Activated T-cell treated with anti-CD3 and anti-CD28 coated beads, Interleukin-2, amount 50 U/mL, for 72 hours (primary cell): ENCODE measurements around the gene AMTN. TPM values are rescaled to one million over a fixed set of nuclear protein-coding genes. Genes with fewer than 3 reads are reported as not detected.
"Not testable (repeated sequence)": the region's sequence is repeated elsewhere in the genome, so short reads cannot be mapped to it uniquely, and the experiment has no call there.

ENCODE experiments used
- ATAC-seq, 2 donors: fragments of 150-1000 bp; cut with Tn5 transposase; replicated peaks in 1 of 2; 2 replicates each; pipeline ENCODE4 v1.10.0; 2021; ENCODE audit warnings: moderate library complexity in 2 of 2, mild to moderate bottlenecking in 1 of 2
- DNase-seq, 2 donors: peaks; one replicate each; pipeline ENCODE4 v3.0.0; 2021 to 2022; ENCODE audit warnings: mixed read lengths in 1 of 2
- H3K27ac Mint-ChIP-seq: one replicate; pipeline ENCODE4 v1.8.0; 2022; ENCODE audit warnings: mild to moderate bottlenecking, moderate library complexity, mixed read lengths
- H3K27me3 Mint-ChIP-seq: one replicate; pipeline ENCODE4 v1.8.0; 2022; ENCODE audit warnings: low read depth, mixed read lengths
- H3K36me3 Mint-ChIP-seq, 2 donors: one replicate each; pipeline ENCODE4 v1.8.0; 2022; ENCODE audit warnings: mixed read lengths in 2 of 2, mild to moderate bottlenecking in 1 of 2; ENCODE audit not compliant: insufficient read depth in 2 of 2
- H3K4me1 Mint-ChIP-seq: one replicate; pipeline ENCODE4 v1.8.0; 2022; ENCODE audit warnings: low read depth, mixed read lengths
- H3K4me3 Mint-ChIP-seq, 2 donors: one replicate each; pipeline ENCODE4 v1.8.0; 2022; ENCODE audit warnings: mild to moderate bottlenecking in 2 of 2, mixed read lengths in 2 of 2, moderate library complexity in 2 of 2
- H3K9me3 Mint-ChIP-seq, 2 donors: one replicate each; pipeline ENCODE4 v1.8.0; 2022; ENCODE audit warnings: mixed read lengths in 2 of 2
- total RNA-seq, 2 donors: library from RNA; stranded (reverse); gene quantifications; one replicate each; pipeline ENCODE4 v1.2.3, GENCODE V29; 2022

AMTN gene
- total RNA-seq, 2 donors from 2014 or later, result not detected

- DNase-seq, result no peak
- H3K9me3 Mint-ChIP-seq, result no peaks in the 10 kb centered on the region
- no peak overlapping the region for H3K4me3 Mint-ChIP-seq
- H3K27ac Mint-ChIP-seq, result no peak overlapping the region
- no peaks in the 10 kb centered on the region for H3K27me3 Mint-ChIP-seq
- no peaks in the 10 kb centered on the region for H3K36me3 Mint-ChIP-seq
- H3K4me1 Mint-ChIP-seq, result no peaks in the 10 kb centered on the region
- no peak for ATAC-seq
Measured at GRCh38 chr4:70530997-70531396, 12.6 kb downstream of the AMTN start.

GRCh38 chr4:70531981-70532380 lies 13.6 kb downstream of the AMTN start:
- no peak for DNase-seq
- no peak overlapping the region for H3K27ac Mint-ChIP-seq
- H3K4me3 Mint-ChIP-seq, result no peak overlapping the region
- no peaks in the 10 kb centered on the region for H3K27me3 Mint-ChIP-seq
- H3K9me3 Mint-ChIP-seq, result peaks cover 0 to 3% of the 10 kb centered on the region in 2 donors
- H3K36me3 Mint-ChIP-seq, result no peaks in the 10 kb centered on the region
- ATAC-seq, result no peak
- no peaks in the 10 kb centered on the region for H3K4me1 Mint-ChIP-seq

GRCh38 chr4:70533211-70533610 lies 14.8 kb downstream of the AMTN start:
- H3K36me3 Mint-ChIP-seq, result no peaks in the 10 kb centered on the region
- no peaks in the 10 kb centered on the region for H3K4me1 Mint-ChIP-seq
- no peak overlapping the region for H3K27ac Mint-ChIP-seq
- no peak overlapping the region for H3K4me3 Mint-ChIP-seq
- no peaks in the 10 kb centered on the region for H3K27me3 Mint-ChIP-seq
- no peak for ATAC-seq
- no peak for DNase-seq
- H3K9me3 Mint-ChIP-seq, result peaks cover 0 to 3% of the 10 kb centered on the region in 2 donors

GRCh38 chr4:70533791-70534190 lies 15.4 kb downstream of the AMTN start:
- Mint-ChIP-seq H3K27me3 (no peaks in the 10 kb centered on the region), H3K4me3 (no peak overlapping the region), H3K9me3 (peaks cover 0 to 3% of the 10 kb centered on the region in 2 donors), H3K4me1 (no peaks in the 10 kb centered on the region), H3K36me3 (no peaks in the 10 kb centered on the region), H3K27ac (no peak overlapping the region)
- ATAC-seq, result no peak
- DNase-seq, result no peak

GRCh38 chr4:70534886-70535285 lies 16.5 kb downstream of the AMTN start:
- not testable (repeated sequence) for H3K27ac Mint-ChIP-seq, H3K9me3 Mint-ChIP-seq, H3K4me1 Mint-ChIP-seq, H3K4me3 Mint-ChIP-seq, DNase-seq, H3K36me3 Mint-ChIP-seq, H3K27me3 Mint-ChIP-seq, ATAC-seq

GRCh38 chr4:70538869-70539268 lies 20.5 kb downstream of the AMTN start:
- ATAC-seq (no peak), DNase-seq (no peak)
- Mint-ChIP-seq H3K4me1 (no peaks in the 10 kb centered on the region), H3K27me3 (peaks cover 7% of the 10 kb centered on the region), H3K36me3 (no peaks in the 10 kb centered on the region), H3K4me3 (no peak overlapping the region), H3K27ac (no peak overlapping the region), H3K9me3 (peaks cover 0 to 3% of the 10 kb centered on the region in 2 donors)

GRCh38 chr4:70544279-70544868 lies 26.0 kb downstream of the AMTN start:
- no peak overlapping the region for H3K4me3 Mint-ChIP-seq

GRCh38 chr4:70556856-70557255 lies 38.5 kb downstream of the AMTN start:
- H3K4me1 Mint-ChIP-seq, result no peaks in the 10 kb centered on the region
- no peaks in the 10 kb centered on the region for H3K27me3 Mint-ChIP-seq
- no peak for DNase-seq
- ATAC-seq, result no peak
- H3K27ac Mint-ChIP-seq, result no peak overlapping the region
- peaks cover 0 to 2% of the 10 kb centered on the region in 2 donors for H3K9me3 Mint-ChIP-seq
- H3K36me3 Mint-ChIP-seq, result no peaks in the 10 kb centered on the region
- no peak overlapping the region for H3K4me3 Mint-ChIP-seq

More at GRCh38 chr4:70544279-70544868, 26.0 kb downstream of the AMTN start:
- H3K9me3 Mint-ChIP-seq, result no peaks in the 10 kb centered on the region
- no peak overlapping the region for H3K27ac Mint-ChIP-seq
- H3K27me3 Mint-ChIP-seq, result peaks cover 7% of the 10 kb centered on the region
- ATAC-seq, result no peak
- H3K36me3 Mint-ChIP-seq, result no peaks in the 10 kb centered on the region
- DNase-seq, result no peak
- H3K4me1 Mint-ChIP-seq, result no peaks in the 10 kb centered on the region

- DNase-seq, result peak; percentile 45 to 46
- Mint-ChIP-seq H3K27me3 (no peaks in the 10 kb centered on the region), H3K27ac (no peak overlapping the region), H3K4me1 (no peaks in the 10 kb centered on the region), H3K9me3 (no peaks in the 10 kb centered on the region), H3K36me3 (no peaks in the 10 kb centered on the region), H3K4me3 (peak overlapping the region in 1 of 2 donors; percentile 43)
- ATAC-seq, result no peak
Measured at GRCh38 chr4:70559211-70559830, 41.0 kb downstream of the AMTN start.

- Mint-ChIP-seq H3K4me3 (no peak overlapping the region), H3K9me3 (no peaks in the 10 kb centered on the region)
- no peak for ATAC-seq
Measured at GRCh38 chr4:70559924-70560323, 41.6 kb downstream of the AMTN start.

GRCh38 chr4:70564033-70564432 lies 45.7 kb downstream of the AMTN start:
- Mint-ChIP-seq H3K27ac (no peak overlapping the region), H3K36me3 (no peaks in the 10 kb centered on the region), H3K4me3 (no peak overlapping the region), H3K9me3 (no peaks in the 10 kb centered on the region), H3K27me3 (no peaks in the 10 kb centered on the region), H3K4me1 (no peaks in the 10 kb centered on the region)
- DNase-seq (no peak), ATAC-seq (no peak)

More at GRCh38 chr4:70559924-70560323, 41.6 kb downstream of the AMTN start:
- Mint-ChIP-seq H3K27me3 (no peaks in the 10 kb centered on the region), H3K27ac (no peak overlapping the region), H3K4me1 (no peaks in the 10 kb centered on the region), H3K36me3 (no peaks in the 10 kb centered on the region)
- DNase-seq, result no peak

GRCh38 chr4:70570796-70571195 lies 52.4 kb downstream of the AMTN start:
- Mint-ChIP-seq H3K9me3 (peaks cover 0 to 4% of the 10 kb centered on the region in 2 donors), H3K27ac (no peak overlapping the region), H3K4me1 (no peaks in the 10 kb centered on the region)

GRCh38 chr4:70571772-70572171 lies 53.4 kb downstream of the AMTN start:
- Mint-ChIP-seq H3K4me3 (no peak overlapping the region), H3K36me3 (peaks cover 0 to 1% of the 10 kb centered on the region in 2 donors), H3K9me3 (peaks cover 0 to 4% of the 10 kb centered on the region in 2 donors), H3K27me3 (no peaks in the 10 kb centered on the region), H3K4me1 (no peaks in the 10 kb centered on the region), H3K27ac (no peak overlapping the region)
- no peak for ATAC-seq
- DNase-seq, result no peak

More at GRCh38 chr4:70570796-70571195, 52.4 kb downstream of the AMTN start:
- H3K4me3 Mint-ChIP-seq, result no peak overlapping the region
- H3K27me3 Mint-ChIP-seq, result no peaks in the 10 kb centered on the region
- peaks cover 0 to 1% of the 10 kb centered on the region in 2 donors for H3K36me3 Mint-ChIP-seq
- ATAC-seq (no peak), DNase-seq (no peak)

GRCh38 chr4:70575964-70576363 lies 57.6 kb downstream of the AMTN start:
- Mint-ChIP-seq H3K36me3 (no peaks in the 10 kb centered on the region), H3K4me3 (no peak overlapping the region), H3K27ac (no peak overlapping the region), H3K9me3 (peaks cover 0 to 1% of the 10 kb centered on the region in 2 donors), H3K4me1 (no peaks in the 10 kb centered on the region), H3K27me3 (no peaks in the 10 kb centered on the region)
- no peak for ATAC-seq
- DNase-seq, result no peak
